Measurements from ENCODE around the gene GP2. TPM values are rescaled to one million over a fixed set of nuclear protein-coding genes. Genes with fewer than 3 reads are reported as not detected.
"Not testable (repeated sequence)": the region's sequence is repeated elsewhere in the genome, so short reads cannot be mapped to it uniquely, and the experiment has no call there.

GP2 gene
- total RNA-seq, 4 donors from 2014 or later = 9.1 to 23.9 (median 12.0) TPM

DNA sequence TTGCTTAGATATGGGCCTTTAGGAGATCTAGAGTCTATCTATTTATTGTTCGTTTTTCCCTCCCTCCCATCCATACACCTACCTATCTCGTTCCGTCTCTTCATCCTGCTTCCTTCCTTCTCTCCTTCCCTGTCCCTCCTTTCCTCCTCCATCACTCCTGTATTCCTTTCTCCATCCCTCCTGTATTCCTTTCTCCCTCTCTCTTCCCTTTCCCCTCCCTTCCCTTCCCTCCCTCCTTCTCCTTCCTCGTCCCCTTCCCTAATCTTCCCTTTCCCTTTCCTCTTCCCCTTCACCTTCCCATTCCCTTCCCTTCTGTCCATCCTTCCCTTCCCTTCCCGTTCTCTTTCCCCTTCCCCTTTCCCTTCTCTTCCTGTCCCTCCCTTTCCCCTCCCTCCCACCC, 10.6 kb downstream of the GP2 start:
- H3K4me1 ChIP-seq = no peaks in the 10 kb centered on the region
- H3K9me3 ChIP-seq = no peaks in the 10 kb centered on the region
- no peak overlapping the region for H3K4me3 ChIP-seq
- no peaks in the 10 kb centered on the region for H3K27me3 ChIP-seq
- no peak for DNase-seq
- no peaks in the 10 kb centered on the region for H3K36me3 ChIP-seq
- H3K27ac ChIP-seq = no peak overlapping the region
- TF ChIP-seq POLR2A (IDR thresholded peaks at IDR 0.05) = no peak
- TF ChIP-seq, protein P1, sequence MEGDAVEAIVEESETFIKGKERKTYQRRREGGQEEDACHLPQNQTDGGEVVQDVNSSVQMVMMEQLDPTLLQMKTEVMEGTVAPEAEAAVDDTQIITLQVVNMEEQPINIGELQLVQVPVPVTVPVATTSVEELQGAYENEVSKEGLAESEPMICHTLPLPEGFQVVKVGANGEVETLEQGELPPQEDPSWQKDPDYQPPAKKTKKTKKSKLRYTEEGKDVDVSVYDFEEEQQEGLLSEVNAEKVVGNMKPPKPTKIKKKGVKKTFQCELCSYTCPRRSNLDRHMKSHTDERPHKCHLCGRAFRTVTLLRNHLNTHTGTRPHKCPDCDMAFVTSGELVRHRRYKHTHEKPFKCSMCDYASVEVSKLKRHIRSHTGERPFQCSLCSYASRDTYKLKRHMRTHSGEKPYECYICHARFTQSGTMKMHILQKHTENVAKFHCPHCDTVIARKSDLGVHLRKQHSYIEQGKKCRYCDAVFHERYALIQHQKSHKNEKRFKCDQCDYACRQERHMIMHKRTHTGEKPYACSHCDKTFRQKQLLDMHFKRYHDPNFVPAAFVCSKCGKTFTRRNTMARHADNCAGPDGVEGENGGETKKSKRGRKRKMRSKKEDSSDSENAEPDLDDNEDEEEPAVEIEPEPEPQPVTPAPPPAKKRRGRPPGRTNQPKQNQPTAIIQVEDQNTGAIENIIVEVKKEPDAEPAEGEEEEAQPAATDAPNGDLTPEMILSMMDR (IDR thresholded peaks at IDR 0.05) = no peak

DNA sequence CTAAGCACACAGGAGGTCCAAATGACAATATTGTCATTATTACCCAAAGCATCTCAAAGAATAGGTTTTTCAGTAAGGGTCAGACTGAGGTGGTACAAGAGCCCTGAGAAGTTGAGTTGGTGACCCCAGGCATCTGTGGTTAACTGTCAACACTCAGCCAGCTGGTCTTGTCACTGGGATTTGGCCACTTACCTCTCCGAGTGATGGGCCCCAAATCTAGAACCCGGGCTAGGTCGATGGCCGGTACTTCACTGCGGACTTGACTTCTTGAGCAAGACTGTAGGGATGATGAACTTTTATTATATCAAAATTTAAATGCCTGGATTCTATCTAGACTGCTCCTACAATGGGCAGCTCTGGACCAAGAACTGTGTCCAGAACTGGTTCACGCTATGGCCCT, 11.5 kb downstream of the GP2 start:
- H3K4me3 ChIP-seq = no peak overlapping the region
- H3K27ac ChIP-seq = no peak overlapping the region
- TF ChIP-seq, protein P1 (IDR thresholded peaks at IDR 0.05) = no peak
- TF ChIP-seq POLR2A (IDR thresholded peaks at IDR 0.05) = no peak
- no peak for DNase-seq
- H3K27me3 ChIP-seq = no peaks in the 10 kb centered on the region
- no peaks in the 10 kb centered on the region for H3K36me3 ChIP-seq
- H3K4me1 ChIP-seq = no peaks in the 10 kb centered on the region
- no peaks in the 10 kb centered on the region for H3K9me3 ChIP-seq

GRCh38 chr16:20314575-20314974, 12.7 kb downstream of the GP2 start:
- Histone ChIP-seq H3K36me3 (no peaks in the 10 kb centered on the region), H3K27ac (no peak overlapping the region), H3K9me3 (no peaks in the 10 kb centered on the region), H3K4me3 (no peak overlapping the region), H3K27me3 (no peaks in the 10 kb centered on the region), H3K4me1 (no peaks in the 10 kb centered on the region)
- no peak for TF ChIP-seq POLR2A (IDR thresholded peaks at IDR 0.05)
- TF ChIP-seq, protein P1 (IDR thresholded peaks at IDR 0.05) = no peak
- no peak for DNase-seq

DNA sequence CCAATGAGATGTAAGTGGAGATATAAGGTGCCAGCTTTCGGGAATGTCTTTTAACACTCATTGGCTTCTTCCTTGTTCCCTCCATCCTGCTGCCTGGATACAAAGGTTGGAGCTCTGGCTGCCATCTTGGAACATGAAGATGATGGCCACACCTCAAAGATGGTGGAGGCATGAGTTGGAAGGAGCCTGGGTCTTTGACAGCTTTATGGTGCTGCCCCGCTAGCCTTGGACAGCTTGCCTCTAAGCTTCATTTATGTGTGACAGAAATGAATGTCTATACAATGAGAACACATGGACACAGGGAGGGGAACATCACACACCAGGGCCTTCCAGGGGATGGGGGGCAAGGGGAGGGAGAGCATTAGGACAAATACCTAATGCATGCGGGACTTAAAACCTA, 13.6 kb downstream of the GP2 start:
- no peak overlapping the region for H3K4me3 ChIP-seq
- DNase-seq = no peak
- TF ChIP-seq, protein P1 (IDR thresholded peaks at IDR 0.05) = no peak
- TF ChIP-seq POLR2A (IDR thresholded peaks at IDR 0.05) = no peak
- no peaks in the 10 kb centered on the region for H3K36me3 ChIP-seq
- H3K27me3 ChIP-seq = no peaks in the 10 kb centered on the region
- H3K9me3 ChIP-seq = no peaks in the 10 kb centered on the region
- no peak overlapping the region for H3K27ac ChIP-seq
- H3K4me1 ChIP-seq = no peaks in the 10 kb centered on the region

GRCh38 chr16:20312536-20313095, 14.7 kb downstream of the GP2 start:
- not testable (repeated sequence) for H3K9me3 ChIP-seq, H3K27me3 ChIP-seq, H3K27ac ChIP-seq, H3K4me3 ChIP-seq, H3K4me1 ChIP-seq, H3K36me3 ChIP-seq, DNase-seq

- TF ChIP-seq POLR2A (IDR thresholded peaks at IDR 0.05) = no peak
- TF ChIP-seq, protein P1 (IDR thresholded peaks at IDR 0.05) = no peak
- Histone ChIP-seq H3K9me3 (no peaks in the 10 kb centered on the region), H3K36me3 (no peaks in the 10 kb centered on the region), H3K4me3 (no peak overlapping the region), H3K4me1 (no peaks in the 10 kb centered on the region), H3K27me3 (no peaks in the 10 kb centered on the region), H3K27ac (no peak overlapping the region)
- no peak for DNase-seq
Observed at GRCh38 chr16:20311548-20311947, 15.8 kb downstream of the GP2 start.
